ENCODE data around the gene PLPPR1. TPM values are rescaled to one million over a fixed set of nuclear protein-coding genes. Genes with fewer than 3 reads are reported as not detected.

Gene PLPPR1
- total RNA-seq, 2 experiments from 2014 or later, result not detected

DNA sequence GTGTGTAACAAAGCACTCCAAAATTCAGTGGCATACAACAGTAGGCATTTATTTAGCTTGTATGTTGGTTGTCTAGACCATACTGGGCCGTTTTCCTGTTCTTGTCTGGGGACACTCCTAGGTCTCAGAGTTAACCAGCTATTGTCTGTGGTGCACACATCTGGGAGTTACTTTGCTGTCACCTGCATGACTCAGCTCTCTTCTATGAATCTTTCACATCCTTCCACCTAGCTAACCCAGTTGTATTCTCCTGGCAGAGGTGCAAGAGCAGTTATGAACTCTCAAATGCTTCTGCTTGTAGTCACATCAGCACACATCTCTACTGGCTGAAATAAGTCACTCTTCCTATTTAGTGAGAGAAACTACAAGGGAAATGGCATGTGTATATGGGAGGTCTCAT lies 218.2 kb downstream of the PLPPR1 start:
- DNase-seq (no peak), ATAC-seq (no peak)
- intact Hi-C loops (cut with micrococcal nuclease), result no loop called here
- Mint-ChIP-seq H3K4me3 (no peak overlapping the region), H3K4me1 (ENCODE audit: low read depth) (no peaks in the 10 kb centered on the region), H3K27ac (no peak overlapping the region), H3K9me3 (no peaks in the 10 kb centered on the region), H3K36me3 (ENCODE audit: low read depth) (no peaks in the 10 kb centered on the region), H3K27me3 (peaks cover 2% of the 10 kb centered on the region)
- ChIA-PET CTCF (no interaction called here), POLR2A (no interaction called here)
- TF ChIP-seq, protein P1, sequence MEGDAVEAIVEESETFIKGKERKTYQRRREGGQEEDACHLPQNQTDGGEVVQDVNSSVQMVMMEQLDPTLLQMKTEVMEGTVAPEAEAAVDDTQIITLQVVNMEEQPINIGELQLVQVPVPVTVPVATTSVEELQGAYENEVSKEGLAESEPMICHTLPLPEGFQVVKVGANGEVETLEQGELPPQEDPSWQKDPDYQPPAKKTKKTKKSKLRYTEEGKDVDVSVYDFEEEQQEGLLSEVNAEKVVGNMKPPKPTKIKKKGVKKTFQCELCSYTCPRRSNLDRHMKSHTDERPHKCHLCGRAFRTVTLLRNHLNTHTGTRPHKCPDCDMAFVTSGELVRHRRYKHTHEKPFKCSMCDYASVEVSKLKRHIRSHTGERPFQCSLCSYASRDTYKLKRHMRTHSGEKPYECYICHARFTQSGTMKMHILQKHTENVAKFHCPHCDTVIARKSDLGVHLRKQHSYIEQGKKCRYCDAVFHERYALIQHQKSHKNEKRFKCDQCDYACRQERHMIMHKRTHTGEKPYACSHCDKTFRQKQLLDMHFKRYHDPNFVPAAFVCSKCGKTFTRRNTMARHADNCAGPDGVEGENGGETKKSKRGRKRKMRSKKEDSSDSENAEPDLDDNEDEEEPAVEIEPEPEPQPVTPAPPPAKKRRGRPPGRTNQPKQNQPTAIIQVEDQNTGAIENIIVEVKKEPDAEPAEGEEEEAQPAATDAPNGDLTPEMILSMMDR (IDR thresholded peaks at IDR 0.05), result no peak

- intact Hi-C loops (cut with micrococcal nuclease), result no loop called here
- TF ChIP-seq, protein P1 (IDR thresholded peaks at IDR 0.05), result no peak
- DNase-seq (no peak), ATAC-seq (no peak)
- Mint-ChIP-seq H3K9me3 (no peaks in the 10 kb centered on the region), H3K4me1 (ENCODE audit: low read depth) (no peaks in the 10 kb centered on the region), H3K4me3 (no peak overlapping the region), H3K27ac (no peak overlapping the region), H3K27me3 (no peaks in the 10 kb centered on the region), H3K36me3 (ENCODE audit: low read depth) (no peaks in the 10 kb centered on the region)
- ChIA-PET CTCF (no interaction called here), POLR2A (no interaction called here)
Measured at GRCh38 chr9:101247297-101247696, 218.8 kb downstream of the PLPPR1 start.

- Mint-ChIP-seq H3K9me3 (no peaks in the 10 kb centered on the region), H3K36me3 (ENCODE audit: low read depth) (no peaks in the 10 kb centered on the region), H3K27me3 (peaks cover 4% of the 10 kb centered on the region), H3K4me3 (no peak overlapping the region), H3K4me1 (ENCODE audit: low read depth) (no peaks in the 10 kb centered on the region), H3K27ac (no peak overlapping the region)
- TF ChIP-seq, protein P1 (IDR thresholded peaks at IDR 0.05), result no peak
- POLR2A ChIA-PET, result no interaction called here
- intact Hi-C loops (cut with micrococcal nuclease), result no loop called here
- ATAC-seq (no peak), DNase-seq (no peak)
- CTCF ChIA-PET, result no interaction called here
Measured at GRCh38 chr9:101254733-101255433, 226.4 kb downstream of the PLPPR1 start.

GRCh38 chr9:101264727-101265126 lies 236.2 kb downstream of the PLPPR1 start:
- H3K27me3 Mint-ChIP-seq, result no peaks in the 10 kb centered on the region
- H3K36me3 Mint-ChIP-seq (ENCODE audit: low read depth), result no peaks in the 10 kb centered on the region
- no peak overlapping the region for H3K27ac Mint-ChIP-seq
- ChIA-PET CTCF (interaction anchor here (1.4 kb wide), 1 partner anchor 47 kb away, joined by 3 read pairs; no protein-coding TSS in a partner anchor), POLR2A (no interaction called here)
- ATAC-seq (no peak), DNase-seq (no peak)
- H3K4me3 Mint-ChIP-seq, result no peak overlapping the region
- H3K4me1 Mint-ChIP-seq (ENCODE audit: low read depth), result no peaks in the 10 kb centered on the region
- TF ChIP-seq, protein P1 (IDR thresholded peaks at IDR 0.05), result no peak
- H3K9me3 Mint-ChIP-seq, result no peaks in the 10 kb centered on the region
- intact Hi-C loops (cut with micrococcal nuclease), result no loop called here

DNA sequence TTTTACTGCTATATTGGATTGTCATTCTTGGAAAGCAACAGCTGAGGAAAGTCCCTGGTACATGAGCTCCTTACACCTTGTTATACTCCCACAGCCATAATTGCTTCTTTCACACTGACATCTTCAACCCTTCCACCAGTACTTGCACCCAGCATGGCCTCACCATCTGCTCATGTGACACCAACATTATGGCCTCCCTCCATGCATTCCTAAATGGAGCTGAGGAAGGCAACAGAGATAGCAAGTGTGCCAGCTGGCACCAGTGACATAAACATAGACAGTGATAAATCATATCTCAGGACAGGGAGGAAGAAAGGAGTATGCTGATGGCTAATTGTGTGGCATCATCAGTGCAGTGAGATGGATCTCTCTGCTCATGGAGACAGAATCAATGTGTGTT lies 236.7 kb downstream of the PLPPR1 start:
- no peaks in the 10 kb centered on the region for H3K27me3 Mint-ChIP-seq
- POLR2A ChIA-PET, result no interaction called here
- DNase-seq, result no peak
- no peaks in the 10 kb centered on the region for H3K36me3 Mint-ChIP-seq (ENCODE audit: low read depth)
- no peak overlapping the region for H3K27ac Mint-ChIP-seq
- TF ChIP-seq, protein P1 (IDR thresholded peaks at IDR 0.05), result no peak
- CTCF ChIA-PET, result interaction anchor here (1.4 kb wide), 1 partner anchor 47 kb away, joined by 3 read pairs; no protein-coding TSS in a partner anchor
- no peak for ATAC-seq
- no peak overlapping the region for H3K4me3 Mint-ChIP-seq
- intact Hi-C loops (cut with micrococcal nuclease), result no loop called here
- H3K4me1 Mint-ChIP-seq (ENCODE audit: low read depth), result no peaks in the 10 kb centered on the region
- no peaks in the 10 kb centered on the region for H3K9me3 Mint-ChIP-seq

Data from activated CD8-positive, alpha-beta T cell treated with anti-CD3 and anti-CD28 coated beads for 36 hours (primary cell).